DOHH2 (cell line): ENCODE measurements around the gene TLK2.

ENCODE experiments used
- H3F3A ChIP-seq: fragments of 200-600 bp; sonication (generic), shearing (Covaris generic); 2 replicates; pipeline ENCODE4 v1.6.0; 2016; ENCODE audit warnings: antibody characterized with exemption, mild to moderate bottlenecking; ENCODE audit not compliant: control insufficient read depth, insufficient read depth
- H3K27ac ChIP-seq: fragments of 200-600 bp; sonication (generic); 2 replicates; pipeline ENCODE4 v1.5.1; 2014; ENCODE audit warnings: low read depth, mild to moderate bottlenecking, low read length, moderate library complexity
- H3K27me3 ChIP-seq: fragments of 200-600 bp; sonication (generic); 2 replicates; pipeline ENCODE4 v1.6.1; 2014; ENCODE audit warnings: mild to moderate bottlenecking, low read length, mixed read lengths; ENCODE audit not compliant: control insufficient read depth
- H3K36me3 ChIP-seq: fragments of 200-600 bp; sonication (generic); 2 replicates; pipeline ENCODE4 v1.6.1; 2014; ENCODE audit warnings: mild to moderate bottlenecking, low read length, moderate library complexity, mixed read lengths; ENCODE audit not compliant: control insufficient read depth
- H3K4me1 ChIP-seq: fragments of 200-600 bp; sonication (generic); 2 replicates; pipeline ENCODE4 v1.6.1; 2014; ENCODE audit warnings: mild to moderate bottlenecking, low read length, mixed read lengths; ENCODE audit not compliant: control insufficient read depth
- H3K4me2 ChIP-seq: fragments of 200-600 bp; sonication (generic); 2 replicates; pipeline ENCODE4 v1.6.0; 2014; ENCODE audit warnings: mild to moderate bottlenecking, low read length, moderate library complexity
- H3K4me3 ChIP-seq: fragments of 200-600 bp; sonication (generic); 2 replicates; pipeline ENCODE4 v1.5.1; 2014; ENCODE audit warnings: mild to moderate bottlenecking, low read length, mixed read lengths
- H3K79me2 ChIP-seq: fragments of 200-600 bp; sonication (generic); 2 replicates; pipeline ENCODE4 v1.6.1; 2014; ENCODE audit warnings: mild to moderate bottlenecking, low read length, mixed read lengths; ENCODE audit not compliant: control insufficient read depth
- H3K9me2 ChIP-seq: fragments of 200-600 bp; sonication (generic); replicated peaks from 2 replicates; pipeline ENCODE4 v1.6.1; 2014; ENCODE audit warnings: mild to moderate bottlenecking, low read length, mixed read lengths; ENCODE audit not compliant: control insufficient read depth
- H3K9me3 ChIP-seq: fragments of 200-600 bp; sonication (generic); 2 replicates; pipeline ENCODE4 v1.6.1; 2014; ENCODE audit warnings: antibody characterized with exemption, low read length, mixed read lengths; ENCODE audit not compliant: control insufficient read depth, insufficient read depth
- H4K20me1 ChIP-seq: fragments of 200-600 bp; sonication (generic); 2 replicates; pipeline ENCODE4 v1.6.0; 2014; ENCODE audit warnings: low read depth, mild to moderate bottlenecking, antibody characterized with exemption, low read length, moderate library complexity; ENCODE audit not compliant: control insufficient read depth, insufficient read depth
- EZH2phosphoT487 ChIP-seq: fragments of 200-600 bp; sonication (generic); IDR thresholded peaks from 2 replicates; pipeline ENCODE4 v1.6.1; 2017; ENCODE audit warnings: borderline replicate concordance, mild to moderate bottlenecking, antibody characterized with exemption, low read length, moderate library complexity, mixed read lengths
- TF ChIP-seq, protein P1 (sequence below): fragments of 200-600 bp; sonication (generic); IDR thresholded peaks from one replicate; pipeline ENCODE4 v1.5.1; 2014; ENCODE audit warnings: antibody characterized with exemption, mild to moderate bottlenecking, low read depth, low read length; ENCODE audit not compliant: poor library complexity, severe bottlenecking

Gene TLK2

DNA sequence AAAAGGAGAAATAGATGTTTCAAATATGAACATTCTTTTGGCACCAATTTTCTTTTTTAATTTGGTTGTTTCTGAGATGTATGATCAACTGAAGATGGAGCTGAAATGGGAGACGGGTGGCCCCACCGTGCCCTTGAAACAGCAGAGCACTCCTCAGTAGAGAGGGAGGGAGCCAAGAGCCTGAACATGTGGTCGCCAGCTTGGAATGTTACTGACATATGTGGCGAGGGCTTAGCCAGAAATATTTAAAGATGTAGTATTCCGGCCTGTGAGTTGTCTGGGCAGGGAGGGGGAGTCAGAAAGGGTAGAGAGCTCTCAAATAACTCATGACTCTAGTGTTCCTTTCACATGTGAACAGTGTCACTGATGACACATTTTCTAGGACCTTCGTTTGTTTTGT, 135.5 kb downstream of the TLK2 start:
- no peak overlapping the region for H3K27ac ChIP-seq
- H3K79me2 ChIP-seq = no peaks in the 10 kb centered on the region
- H3K4me1 ChIP-seq = no peaks in the 10 kb centered on the region
- H3K27me3 ChIP-seq = no peaks in the 10 kb centered on the region
- no peak overlapping the region for H3K4me2 ChIP-seq
- H3F3A ChIP-seq = no peaks in the 10 kb centered on the region
- no peaks in the 10 kb centered on the region for H3K9me2 ChIP-seq
- H3K9me3 ChIP-seq = no peaks in the 10 kb centered on the region
- no peak for TF ChIP-seq EZH2phosphoT487
- TF ChIP-seq, protein P1, sequence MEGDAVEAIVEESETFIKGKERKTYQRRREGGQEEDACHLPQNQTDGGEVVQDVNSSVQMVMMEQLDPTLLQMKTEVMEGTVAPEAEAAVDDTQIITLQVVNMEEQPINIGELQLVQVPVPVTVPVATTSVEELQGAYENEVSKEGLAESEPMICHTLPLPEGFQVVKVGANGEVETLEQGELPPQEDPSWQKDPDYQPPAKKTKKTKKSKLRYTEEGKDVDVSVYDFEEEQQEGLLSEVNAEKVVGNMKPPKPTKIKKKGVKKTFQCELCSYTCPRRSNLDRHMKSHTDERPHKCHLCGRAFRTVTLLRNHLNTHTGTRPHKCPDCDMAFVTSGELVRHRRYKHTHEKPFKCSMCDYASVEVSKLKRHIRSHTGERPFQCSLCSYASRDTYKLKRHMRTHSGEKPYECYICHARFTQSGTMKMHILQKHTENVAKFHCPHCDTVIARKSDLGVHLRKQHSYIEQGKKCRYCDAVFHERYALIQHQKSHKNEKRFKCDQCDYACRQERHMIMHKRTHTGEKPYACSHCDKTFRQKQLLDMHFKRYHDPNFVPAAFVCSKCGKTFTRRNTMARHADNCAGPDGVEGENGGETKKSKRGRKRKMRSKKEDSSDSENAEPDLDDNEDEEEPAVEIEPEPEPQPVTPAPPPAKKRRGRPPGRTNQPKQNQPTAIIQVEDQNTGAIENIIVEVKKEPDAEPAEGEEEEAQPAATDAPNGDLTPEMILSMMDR = no peak
- H3K36me3 ChIP-seq = peaks cover 43% of the 10 kb centered on the region
- no peaks in the 10 kb centered on the region for H4K20me1 ChIP-seq
- no peak overlapping the region for H3K4me3 ChIP-seq

DNA sequence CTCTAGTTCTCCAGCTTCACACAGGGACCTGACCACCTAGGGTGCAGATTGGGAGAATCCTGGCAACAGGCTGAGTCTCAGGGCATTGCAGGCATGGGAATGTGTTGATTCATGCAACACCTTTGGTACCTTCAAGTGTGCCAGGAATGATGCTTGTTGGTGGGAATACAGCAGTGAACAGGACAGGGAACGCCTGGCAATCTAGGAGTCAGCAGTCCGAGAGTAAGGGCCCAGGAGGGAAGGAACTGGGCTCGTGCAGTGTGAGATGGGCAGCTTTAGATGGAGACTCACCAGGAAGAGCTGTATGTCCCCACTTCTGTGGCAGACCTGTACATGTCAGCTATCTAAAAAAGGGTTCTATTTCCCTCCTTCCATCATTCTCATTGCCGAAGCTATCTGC, 136.9 kb downstream of the TLK2 start:
- H3K4me3 ChIP-seq = no peak overlapping the region
- H3K9me2 ChIP-seq = no peaks in the 10 kb centered on the region
- H4K20me1 ChIP-seq = no peaks in the 10 kb centered on the region
- H3K27me3 ChIP-seq = no peaks in the 10 kb centered on the region
- H3K36me3 ChIP-seq = peaks cover 30% of the 10 kb centered on the region
- no peak overlapping the region for H3K27ac ChIP-seq
- no peaks in the 10 kb centered on the region for H3K4me1 ChIP-seq
- H3K9me3 ChIP-seq = no peaks in the 10 kb centered on the region
- no peak overlapping the region for H3K4me2 ChIP-seq
- H3K79me2 ChIP-seq = no peaks in the 10 kb centered on the region
- no peaks in the 10 kb centered on the region for H3F3A ChIP-seq
- no peak for TF ChIP-seq EZH2phosphoT487
- TF ChIP-seq, protein P1 = no peak

DNA sequence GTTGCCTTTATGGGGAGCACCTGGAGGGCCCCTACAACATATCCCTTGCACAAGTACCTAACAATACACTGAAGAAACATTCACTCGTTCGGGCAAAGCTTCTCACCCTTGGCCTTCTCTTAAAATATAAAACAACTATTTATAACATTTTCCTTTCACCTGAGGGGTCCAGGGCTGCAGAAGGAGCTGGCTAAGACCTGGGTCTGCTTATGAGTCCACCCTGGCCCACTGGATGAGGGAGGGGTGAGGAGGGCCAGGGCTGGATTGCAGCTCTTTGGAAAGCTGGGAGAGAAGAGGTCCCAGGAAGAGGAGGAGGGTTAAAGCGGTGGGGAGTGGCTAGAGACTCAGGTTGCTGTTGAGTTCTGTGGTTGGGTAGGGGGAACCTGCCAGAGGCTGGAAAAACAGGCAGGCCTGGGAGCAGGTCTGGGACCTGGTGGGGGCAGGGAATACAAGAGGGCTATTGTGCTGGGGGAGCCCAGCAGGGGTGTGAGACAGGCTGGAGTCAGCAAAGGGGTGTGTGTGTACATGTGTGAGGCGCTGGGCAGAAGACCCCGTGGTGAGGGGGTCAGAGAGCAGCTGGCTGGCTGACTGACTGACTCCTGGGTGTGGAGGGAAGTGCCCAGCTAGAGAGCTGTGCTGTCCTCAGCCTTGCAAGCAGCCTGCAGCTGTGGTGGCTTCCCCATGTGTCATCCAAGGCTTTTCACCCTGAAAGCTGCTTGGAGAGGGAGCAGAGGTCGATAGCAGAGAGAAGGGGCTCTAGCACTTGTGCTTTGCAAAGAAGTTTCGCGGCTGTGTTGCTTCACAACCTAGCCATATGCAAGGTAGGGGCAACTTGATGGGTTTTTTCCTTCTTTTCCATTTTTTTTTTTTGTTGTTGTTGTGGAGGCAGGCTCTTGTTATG, 138.6 kb downstream of the TLK2 start:
- H3K4me2 ChIP-seq = no peak overlapping the region
- H3K9me2 ChIP-seq = no peaks in the 10 kb centered on the region
- no peaks in the 10 kb centered on the region for H4K20me1 ChIP-seq
- H3K4me3 ChIP-seq = no peak overlapping the region
- no peaks in the 10 kb centered on the region for H3K4me1 ChIP-seq
- peaks cover 14% of the 10 kb centered on the region for H3K36me3 ChIP-seq
- no peaks in the 10 kb centered on the region for H3K79me2 ChIP-seq
- no peaks in the 10 kb centered on the region for H3K9me3 ChIP-seq
- H3K27me3 ChIP-seq = no peaks in the 10 kb centered on the region
- no peak for TF ChIP-seq EZH2phosphoT487
- TF ChIP-seq, protein P1 = no peak
- H3F3A ChIP-seq = no peaks in the 10 kb centered on the region
- H3K27ac ChIP-seq = no peak overlapping the region
